Fibroblast of the aortic adventitia (primary cell): ENCODE data around the gene TMEM107. TPM values are rescaled to one million over a fixed set of nuclear protein-coding genes. Genes with fewer than 3 reads are reported as not detected.
A peak's percentile ranks its signal among the peaks of the same experiment; 100 is the strongest.

ENCODE experiments used
- DNase-seq: peaks from one replicate; pipeline ENCODE4 v3.0.0-alpha.2; 2010; ENCODE audit warnings: low read depth
- H3K4me3 ChIP-seq: 2 replicates; pipeline ENCODE4 v1.5.1; 2011; ENCODE audit warnings: low read depth, mild to moderate bottlenecking, control low read depth, low read length, moderate library complexity
- total RNA-seq: library from RNA; depleted of rRNA; stranded (reverse); fragments of >200 nt; gene quantifications from 2 replicates; pipeline ENCODE4 v1.2.3, GENCODE V29; 2012; ENCODE audit warnings: low replicate concordance
- TF ChIP-seq, protein P1 (sequence below): IDR thresholded peaks from 2 replicates; pipeline ENCODE4 v1.5.1; 2011; ENCODE audit warnings: mild to moderate bottlenecking, low read length, control low read depth, inconsistent platforms; ENCODE audit not compliant: insufficient read depth

The TMEM107 gene
- total RNA-seq, 1 donor = 32.7 TPM

- no peak for DNase-seq
- no peak overlapping the region for H3K4me3 ChIP-seq
- TF ChIP-seq, protein P1, sequence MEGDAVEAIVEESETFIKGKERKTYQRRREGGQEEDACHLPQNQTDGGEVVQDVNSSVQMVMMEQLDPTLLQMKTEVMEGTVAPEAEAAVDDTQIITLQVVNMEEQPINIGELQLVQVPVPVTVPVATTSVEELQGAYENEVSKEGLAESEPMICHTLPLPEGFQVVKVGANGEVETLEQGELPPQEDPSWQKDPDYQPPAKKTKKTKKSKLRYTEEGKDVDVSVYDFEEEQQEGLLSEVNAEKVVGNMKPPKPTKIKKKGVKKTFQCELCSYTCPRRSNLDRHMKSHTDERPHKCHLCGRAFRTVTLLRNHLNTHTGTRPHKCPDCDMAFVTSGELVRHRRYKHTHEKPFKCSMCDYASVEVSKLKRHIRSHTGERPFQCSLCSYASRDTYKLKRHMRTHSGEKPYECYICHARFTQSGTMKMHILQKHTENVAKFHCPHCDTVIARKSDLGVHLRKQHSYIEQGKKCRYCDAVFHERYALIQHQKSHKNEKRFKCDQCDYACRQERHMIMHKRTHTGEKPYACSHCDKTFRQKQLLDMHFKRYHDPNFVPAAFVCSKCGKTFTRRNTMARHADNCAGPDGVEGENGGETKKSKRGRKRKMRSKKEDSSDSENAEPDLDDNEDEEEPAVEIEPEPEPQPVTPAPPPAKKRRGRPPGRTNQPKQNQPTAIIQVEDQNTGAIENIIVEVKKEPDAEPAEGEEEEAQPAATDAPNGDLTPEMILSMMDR = no peak
Measured at GRCh38 chr17:8160224-8160577, 16.0 kb downstream of the TMEM107 start.

DNA sequence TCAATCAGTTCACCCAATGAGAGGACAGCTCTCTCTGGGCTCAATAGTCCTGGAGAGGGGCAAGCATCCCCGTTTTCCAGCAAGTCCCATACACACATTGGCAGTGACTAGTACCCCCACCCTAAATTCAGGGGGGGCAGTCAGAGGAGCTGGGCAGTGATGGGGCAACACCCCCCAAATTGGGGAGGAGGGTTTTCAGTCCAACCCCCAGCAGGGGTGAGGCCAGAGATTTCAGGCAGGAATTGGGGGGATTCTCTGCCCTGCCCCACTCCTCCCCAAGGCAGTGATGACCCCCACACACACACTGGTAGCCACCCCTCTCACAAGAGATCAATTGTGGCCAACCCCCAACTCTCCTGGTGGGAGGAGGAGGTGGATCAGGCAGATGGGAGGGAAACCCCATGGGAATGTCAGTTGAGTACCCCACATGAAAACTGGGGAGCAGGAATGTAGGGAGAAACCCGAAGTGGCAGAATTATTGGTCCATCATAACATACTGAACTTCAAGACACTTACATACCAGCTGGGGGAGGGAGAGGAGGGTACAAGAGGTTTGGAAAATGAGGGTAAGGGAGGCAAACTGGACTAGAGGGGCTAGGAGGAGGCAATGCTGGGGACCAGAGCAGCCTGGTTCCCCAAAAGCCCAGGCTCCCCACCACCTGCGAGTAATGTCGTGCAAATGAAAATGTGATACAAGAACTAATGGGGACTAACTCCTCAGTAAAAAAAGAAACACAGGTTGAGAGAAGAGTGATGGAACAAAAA is 16.5 kb downstream of the TMEM107 start:
- no peak overlapping the region for H3K4me3 ChIP-seq
- DNase-seq = no peak
- TF ChIP-seq, protein P1 = no peak

DNA sequence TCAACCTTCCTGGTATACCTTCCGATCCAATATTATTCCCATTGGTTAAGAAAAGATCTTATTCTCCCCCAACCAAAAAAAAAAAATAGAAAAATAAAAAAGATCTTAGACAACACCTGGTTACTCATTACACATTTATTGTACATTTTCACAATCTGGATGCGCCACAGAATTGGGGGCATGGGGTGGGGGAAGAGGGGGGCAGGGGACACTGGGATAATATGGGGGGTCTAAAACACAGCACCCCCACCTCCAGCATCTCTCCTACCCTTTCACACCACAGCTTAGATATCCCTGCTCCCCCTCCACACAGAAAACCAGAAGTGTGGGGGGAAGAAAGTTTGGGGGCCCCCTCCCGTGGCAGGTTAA is 17.2 kb downstream of the TMEM107 start:
- DNase-seq = no peak
- TF ChIP-seq, protein P1 = no peak
- H3K4me3 ChIP-seq = no peak overlapping the region

DNA sequence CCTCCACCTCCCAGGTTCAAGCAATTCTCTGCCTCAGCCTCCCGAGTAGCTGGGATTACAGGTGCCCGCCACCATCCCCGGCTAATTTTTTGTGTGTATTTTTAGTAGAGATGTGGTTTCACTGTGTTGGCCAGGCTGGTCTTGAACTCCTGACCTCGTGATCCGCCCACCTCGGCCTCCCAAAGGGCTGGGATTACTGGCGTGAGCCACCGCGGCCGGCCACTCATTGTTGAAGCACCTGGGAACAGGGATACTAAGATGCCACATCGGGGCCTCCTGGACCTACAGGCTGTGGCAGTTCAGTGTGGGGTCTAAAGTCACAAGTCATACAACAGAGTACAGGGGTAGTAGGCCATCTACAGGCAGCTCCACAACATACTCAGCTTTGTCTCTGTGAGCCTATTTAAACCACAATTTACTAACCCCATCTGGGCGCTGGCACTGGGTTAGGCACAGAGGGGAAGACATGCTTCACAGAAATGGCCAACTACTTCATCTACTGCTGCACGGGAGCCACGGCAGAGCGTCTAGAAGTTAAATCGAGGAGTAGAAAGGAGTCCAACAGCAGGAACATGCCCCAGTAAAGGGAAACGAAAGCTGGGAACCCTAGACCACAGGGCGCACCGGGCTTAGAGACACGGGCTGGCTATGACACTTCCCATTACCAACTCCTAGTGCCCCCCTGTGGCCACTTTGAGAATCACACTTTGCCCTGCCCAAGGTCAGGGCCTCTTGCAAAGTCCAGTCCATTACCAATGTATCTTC is 17.7 kb downstream of the TMEM107 start:
- TF ChIP-seq, protein P1 = peak; percentile 86
- DNase-seq = peak; percentile 92
- H3K4me3 ChIP-seq = peak overlapping the region; percentile 4

DNA sequence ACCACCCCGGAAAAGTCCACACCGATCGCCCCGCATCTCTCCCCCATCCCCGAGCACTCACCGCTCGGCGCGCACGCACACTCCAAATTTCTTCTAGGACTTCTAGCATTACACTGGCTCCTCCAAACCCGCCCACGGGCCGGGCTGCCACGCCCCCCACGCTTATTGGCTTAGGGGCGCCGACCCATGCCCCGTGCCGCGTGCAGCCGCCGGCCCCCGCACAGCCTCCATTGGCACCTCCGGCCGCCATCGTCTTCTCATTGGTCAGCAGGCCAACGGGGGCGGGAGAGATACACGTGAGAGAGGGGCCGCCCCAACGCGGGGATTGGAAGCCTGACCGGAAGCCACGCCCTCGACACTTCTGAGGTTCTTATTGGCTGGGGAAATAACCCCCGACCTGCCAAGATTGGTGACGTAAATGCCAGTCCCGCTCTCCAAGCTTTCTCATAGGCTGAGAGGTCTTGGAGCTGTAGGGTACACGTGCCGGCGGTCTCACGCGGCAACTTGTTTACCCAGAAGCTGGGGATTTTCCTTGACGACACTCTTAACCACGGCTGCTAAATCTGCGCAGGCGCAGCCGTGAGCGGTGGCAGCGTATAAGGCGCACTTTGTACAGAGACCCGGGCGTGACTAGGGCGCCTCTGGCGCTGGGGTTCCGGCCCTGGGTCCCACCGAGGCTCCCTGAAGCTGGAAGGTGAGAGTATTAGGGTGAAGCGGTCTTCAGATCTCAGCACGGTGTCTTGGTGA is 19.8 kb downstream of the TMEM107 start:
- TF ChIP-seq, protein P1 = no peak

GRCh38 chr17:8155996-8156245 is 20.3 kb downstream of the TMEM107 start:
- no peak for DNase-seq
- TF ChIP-seq, protein P1 = no peak
- peak overlapping the region; percentile 80 for H3K4me3 ChIP-seq

More for the DNA sequence above, 19.8 kb downstream of the TMEM107 start:
- H3K4me3 ChIP-seq = peak overlapping the region; percentile 80
- peak; percentile 100 for DNase-seq
